ENCODE results near the gene MON2. TPM values are rescaled to one million over a fixed set of nuclear protein-coding genes. Genes with fewer than 3 reads are reported as not detected.
"Not testable (repeated sequence)": the region's sequence is repeated elsewhere in the genome, so short reads cannot be mapped to it uniquely, and the experiment has no call there.

The MON2 gene, protein sequence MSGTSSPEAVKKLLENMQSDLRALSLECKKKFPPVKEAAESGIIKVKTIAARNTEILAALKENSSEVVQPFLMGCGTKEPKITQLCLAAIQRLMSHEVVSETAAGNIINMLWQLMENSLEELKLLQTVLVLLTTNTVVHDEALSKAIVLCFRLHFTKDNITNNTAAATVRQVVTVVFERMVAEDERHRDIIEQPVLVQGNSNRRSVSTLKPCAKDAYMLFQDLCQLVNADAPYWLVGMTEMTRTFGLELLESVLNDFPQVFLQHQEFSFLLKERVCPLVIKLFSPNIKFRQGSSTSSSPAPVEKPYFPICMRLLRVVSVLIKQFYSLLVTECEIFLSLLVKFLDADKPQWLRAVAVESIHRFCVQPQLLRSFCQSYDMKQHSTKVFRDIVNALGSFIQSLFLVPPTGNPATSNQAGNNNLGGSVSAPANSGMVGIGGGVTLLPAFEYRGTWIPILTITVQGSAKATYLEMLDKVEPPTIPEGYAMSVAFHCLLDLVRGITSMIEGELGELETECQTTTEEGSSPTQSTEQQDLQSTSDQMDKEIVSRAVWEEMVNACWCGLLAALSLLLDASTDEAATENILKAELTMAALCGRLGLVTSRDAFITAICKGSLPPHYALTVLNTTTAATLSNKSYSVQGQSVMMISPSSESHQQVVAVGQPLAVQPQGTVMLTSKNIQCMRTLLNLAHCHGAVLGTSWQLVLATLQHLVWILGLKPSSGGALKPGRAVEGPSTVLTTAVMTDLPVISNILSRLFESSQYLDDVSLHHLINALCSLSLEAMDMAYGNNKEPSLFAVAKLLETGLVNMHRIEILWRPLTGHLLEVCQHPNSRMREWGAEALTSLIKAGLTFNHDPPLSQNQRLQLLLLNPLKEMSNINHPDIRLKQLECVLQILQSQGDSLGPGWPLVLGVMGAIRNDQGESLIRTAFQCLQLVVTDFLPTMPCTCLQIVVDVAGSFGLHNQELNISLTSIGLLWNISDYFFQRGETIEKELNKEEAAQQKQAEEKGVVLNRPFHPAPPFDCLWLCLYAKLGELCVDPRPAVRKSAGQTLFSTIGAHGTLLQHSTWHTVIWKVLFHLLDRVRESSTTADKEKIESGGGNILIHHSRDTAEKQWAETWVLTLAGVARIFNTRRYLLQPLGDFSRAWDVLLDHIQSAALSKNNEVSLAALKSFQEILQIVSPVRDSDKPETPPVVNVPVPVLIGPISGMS (N-terminal part only)
- total RNA-seq: 33.1 and 40.8 TPM in 2 replicates

GRCh38 chr12:62466594-62467491, at the start of gene MON2:
MON2 (plus strand) TSS chr12:62466826; CDS start chr12:62467208, 382 bp downstream.
- DNase-seq (ENCODE audit: low spot score): peak; percentile 86
- Mint-ChIP-seq H3K4me1 (ENCODE audit: low read depth) (peaks cover 28% of the 10 kb centered on the region), H3K27ac (peak within 1 kb of the TSS; percentile 92), H3K36me3 (ENCODE audit: low read depth) (peaks cover 4% of the 10 kb centered on the region), H3K4me3 (peak within 1 kb of the TSS; percentile 91), H3K27me3 (ENCODE audit: insufficient read depth) (no peaks in the 10 kb centered on the region), H3K9me3 (peaks cover 22% of the 10 kb centered on the region)
- intact Hi-C loops (cut with micrococcal nuclease): loop anchor here (1.0 to 2.0 kb wide), 5 partner anchors 28 to 327 kb away; partner anchors contain the start of gene USP15

DNA sequence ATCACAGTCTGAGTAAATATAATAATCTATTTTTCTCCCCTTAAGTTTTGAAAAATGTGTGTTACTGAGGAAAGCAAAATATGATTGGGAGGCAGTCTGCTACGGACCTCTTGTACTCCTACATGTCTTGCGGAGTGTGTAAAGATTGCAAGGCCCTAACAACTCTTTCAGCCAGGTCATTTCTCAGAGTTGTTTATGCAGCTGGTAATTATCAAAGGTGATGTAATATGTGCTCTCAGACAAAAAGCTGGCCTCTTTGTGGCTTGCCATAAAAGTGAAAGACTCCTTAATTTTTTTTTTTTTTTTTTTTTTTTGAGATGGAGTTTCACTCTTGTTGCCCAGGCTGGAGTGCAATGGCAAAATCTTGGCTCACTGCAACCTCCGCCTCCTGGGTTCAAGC, 40.5 kb upstream of the MON2 start:
- H3K36me3 Mint-ChIP-seq (ENCODE audit: low read depth): peaks cover 6% of the 10 kb centered on the region
- peaks cover 43% of the 10 kb centered on the region for H3K9me3 Mint-ChIP-seq
- H3K4me3 Mint-ChIP-seq: no peak overlapping the region
- H3K4me1 Mint-ChIP-seq (ENCODE audit: low read depth): no peaks in the 10 kb centered on the region
- intact Hi-C loops (cut with micrococcal nuclease): no loop called here
- no peak for DNase-seq (ENCODE audit: low spot score)
- peaks cover 35% of the 10 kb centered on the region for H3K27me3 Mint-ChIP-seq (ENCODE audit: insufficient read depth)
- no peak overlapping the region for H3K27ac Mint-ChIP-seq

DNA sequence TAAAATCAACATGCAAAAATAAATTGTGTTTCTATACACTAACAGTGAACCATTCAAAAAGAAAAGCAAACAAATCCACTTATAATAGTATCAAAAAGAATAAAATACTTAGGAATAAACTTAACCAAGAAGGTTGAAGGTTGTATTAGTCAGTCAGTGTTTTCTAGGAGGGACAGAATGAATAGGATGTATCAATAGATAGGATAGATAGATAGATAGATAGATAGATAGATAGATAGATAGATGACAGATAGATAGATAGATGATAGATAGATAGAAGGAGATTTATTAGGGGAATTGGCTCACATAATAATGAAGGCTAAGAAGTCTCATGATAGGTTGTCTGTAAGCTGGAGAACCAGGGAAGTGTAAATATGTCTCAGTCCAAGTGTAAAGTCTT, 37.2 kb upstream of the MON2 start:
- no peak overlapping the region for H3K4me3 Mint-ChIP-seq
- H3K4me1 Mint-ChIP-seq (ENCODE audit: low read depth): peaks cover 2% of the 10 kb centered on the region
- H3K9me3 Mint-ChIP-seq: peaks cover 25% of the 10 kb centered on the region
- DNase-seq (ENCODE audit: low spot score): no peak
- no peak overlapping the region for H3K27ac Mint-ChIP-seq
- intact Hi-C loops (cut with micrococcal nuclease): no loop called here
- peaks cover 6% of the 10 kb centered on the region for H3K36me3 Mint-ChIP-seq (ENCODE audit: low read depth)
- peaks cover 52% of the 10 kb centered on the region for H3K27me3 Mint-ChIP-seq (ENCODE audit: insufficient read depth)

GRCh38 chr12:62434494-62435302, 31.9 kb upstream of the MON2 start:
- H3K4me1 Mint-ChIP-seq (ENCODE audit: low read depth): peaks cover 24% of the 10 kb centered on the region
- H3K36me3 Mint-ChIP-seq (ENCODE audit: low read depth): no peaks in the 10 kb centered on the region
- H3K27me3 Mint-ChIP-seq (ENCODE audit: insufficient read depth): peaks cover 63% of the 10 kb centered on the region
- H3K4me3 Mint-ChIP-seq: peak overlapping the region; percentile 80
- H3K27ac Mint-ChIP-seq: no peak overlapping the region
- intact Hi-C loops (cut with micrococcal nuclease): loop anchor here (5.0 kb wide), 2 partner anchors 88 to 378 kb away; no protein-coding TSS in a partner anchor
- H3K9me3 Mint-ChIP-seq: no peaks in the 10 kb centered on the region
- DNase-seq (ENCODE audit: low spot score): no peak

- H3K4me3 Mint-ChIP-seq: peak overlapping the region; percentile 80
- DNase-seq (ENCODE audit: low spot score): peak; percentile 8
- H3K27ac Mint-ChIP-seq: no peak overlapping the region
- H3K4me1 Mint-ChIP-seq (ENCODE audit: low read depth): peaks cover 24% of the 10 kb centered on the region
- H3K9me3 Mint-ChIP-seq: peaks cover 2% of the 10 kb centered on the region
- intact Hi-C loops (cut with micrococcal nuclease): loop anchor here (5.0 kb wide), 2 partner anchors 87 to 377 kb away; no protein-coding TSS in a partner anchor
- H3K27me3 Mint-ChIP-seq (ENCODE audit: insufficient read depth): peaks cover 56% of the 10 kb centered on the region
- H3K36me3 Mint-ChIP-seq (ENCODE audit: low read depth): no peaks in the 10 kb centered on the region
These were observed 31.1 kb upstream of the MON2 start for GRCh38 chr12:62435303-62436163.

GRCh38 chr12:62436164-62436503, 30.5 kb upstream of the MON2 start:
- DNase-seq (ENCODE audit: low spot score): no peak
- Mint-ChIP-seq H3K36me3 (ENCODE audit: low read depth) (no peaks in the 10 kb centered on the region), H3K9me3 (peaks cover 8% of the 10 kb centered on the region), H3K27ac (no peak overlapping the region), H3K4me3 (peak overlapping the region; percentile 80), H3K4me1 (ENCODE audit: low read depth) (peaks cover 24% of the 10 kb centered on the region), H3K27me3 (ENCODE audit: insufficient read depth) (peaks cover 52% of the 10 kb centered on the region)
- intact Hi-C loops (cut with micrococcal nuclease): loop anchor here (5.0 kb wide), 2 partner anchors 86 to 376 kb away; no protein-coding TSS in a partner anchor

DNA sequence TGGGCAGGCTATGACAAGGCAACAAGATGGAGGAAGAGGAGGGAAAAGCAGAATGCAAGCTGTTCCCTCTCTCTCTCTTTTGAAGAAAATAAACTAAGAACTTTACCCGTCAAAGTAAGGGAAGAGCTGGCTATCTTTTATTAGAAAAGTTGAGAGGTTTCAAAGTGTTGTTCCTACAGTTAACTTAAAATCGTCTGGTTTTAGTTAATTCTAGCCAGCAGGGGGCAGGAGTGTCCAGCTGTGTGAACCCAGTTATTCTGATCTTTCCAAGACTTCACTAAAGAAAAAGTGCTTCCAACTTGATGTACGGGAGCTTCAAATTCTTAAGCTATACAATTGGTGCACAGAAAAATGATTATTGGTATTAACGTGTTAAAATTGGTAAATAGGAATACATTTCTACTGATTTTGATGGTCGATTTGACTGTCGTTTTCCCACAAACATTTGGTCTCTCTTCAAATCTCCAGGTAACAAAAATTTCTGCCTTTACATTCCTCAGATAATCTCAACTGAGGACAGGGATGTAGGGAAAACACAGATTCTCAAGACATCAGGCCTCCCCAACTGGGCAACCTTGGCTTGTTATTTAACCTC, 28.4 kb upstream of the MON2 start:
- peaks cover 26% of the 10 kb centered on the region for H3K9me3 Mint-ChIP-seq
- no peak overlapping the region for H3K4me3 Mint-ChIP-seq
- intact Hi-C loops (cut with micrococcal nuclease): loop anchor here (1.0 to 5.0 kb wide), 6 partner anchors 29 to 374 kb away; partner anchors contain the start of gene MON2
- H3K27ac Mint-ChIP-seq: no peak overlapping the region
- H3K36me3 Mint-ChIP-seq (ENCODE audit: low read depth): peaks cover 1% of the 10 kb centered on the region
- peaks cover 48% of the 10 kb centered on the region for H3K27me3 Mint-ChIP-seq (ENCODE audit: insufficient read depth)
- peaks cover 24% of the 10 kb centered on the region for H3K4me1 Mint-ChIP-seq (ENCODE audit: low read depth)
- DNase-seq (ENCODE audit: low spot score): peak; percentile 28

GRCh38 chr12:62446754-62447452, 19.7 kb upstream of the MON2 start:
- Mint-ChIP-seq H3K4me1 (ENCODE audit: low read depth) (no peaks in the 10 kb centered on the region), H3K27me3 (ENCODE audit: insufficient read depth) (peaks cover 25% of the 10 kb centered on the region), H3K36me3 (ENCODE audit: low read depth) (peaks cover 1% of the 10 kb centered on the region), H3K27ac (no peak overlapping the region), H3K9me3 (peaks cover 21% of the 10 kb centered on the region), H3K4me3 (no peak overlapping the region)
- intact Hi-C loops (cut with micrococcal nuclease): no loop called here
- DNase-seq (ENCODE audit: low spot score): no peak

DNA sequence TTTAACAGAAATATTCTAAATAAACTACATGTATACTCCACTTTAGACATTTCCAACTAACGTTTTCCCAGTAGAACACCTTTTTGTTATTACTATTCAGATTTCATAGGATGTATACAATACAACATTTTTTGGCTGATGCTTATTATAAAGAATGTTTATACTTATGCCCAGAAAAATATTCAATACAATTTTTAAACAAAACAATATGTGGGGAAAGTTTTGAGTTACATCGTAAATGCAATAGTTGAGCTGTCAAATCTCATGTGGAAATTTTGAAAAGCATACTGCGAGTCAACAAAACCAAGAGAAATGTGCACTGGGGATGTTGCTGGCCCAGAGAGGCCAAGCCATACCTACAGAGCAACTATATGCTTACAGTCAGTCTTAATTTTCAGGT, 18.2 kb upstream of the MON2 start:
- Mint-ChIP-seq H3K27me3 (ENCODE audit: insufficient read depth) (peaks cover 20% of the 10 kb centered on the region), H3K36me3 (ENCODE audit: low read depth) (no peaks in the 10 kb centered on the region), H3K4me1 (ENCODE audit: low read depth) (no peaks in the 10 kb centered on the region), H3K4me3 (no peak overlapping the region), H3K9me3 (peaks cover 7% of the 10 kb centered on the region), H3K27ac (no peak overlapping the region)
- DNase-seq (ENCODE audit: low spot score): no peak
- intact Hi-C loops (cut with micrococcal nuclease): no loop called here

DNA sequence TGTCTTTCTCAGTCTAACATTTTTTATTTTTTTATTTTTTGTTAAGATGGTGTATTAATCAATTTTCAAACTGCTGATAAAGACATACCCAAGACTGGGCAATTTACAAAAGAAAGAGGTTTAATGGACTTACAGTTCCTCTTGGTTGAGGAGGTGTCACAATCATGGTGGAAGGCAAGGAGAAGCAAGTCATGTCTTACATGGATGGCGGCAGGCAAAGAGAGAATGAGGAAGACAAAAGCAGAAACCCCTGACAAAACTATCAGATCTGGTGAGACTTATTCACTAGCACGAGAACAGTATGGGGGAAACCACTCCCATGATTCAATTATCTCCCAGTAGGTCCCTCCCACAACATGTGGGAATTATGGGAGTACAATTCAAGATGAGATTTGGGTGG, 11.2 kb upstream of the MON2 start:
- not testable (repeated sequence) for H3K9me3 Mint-ChIP-seq

More for the DNA sequence above, 11.2 kb upstream of the MON2 start:
- DNase-seq (ENCODE audit: low spot score); H3K4me1 Mint-ChIP-seq (ENCODE audit: low read depth); H3K27ac Mint-ChIP-seq; H3K4me3 Mint-ChIP-seq; intact Hi-C loops (cut with micrococcal nuclease); H3K36me3 Mint-ChIP-seq (ENCODE audit: low read depth): not testable (repeated sequence)
- peaks cover 16% of the 10 kb centered on the region for H3K27me3 Mint-ChIP-seq (ENCODE audit: insufficient read depth)
